ENCODE measurements around the gene FAM163B. TPM values are rescaled to one million over a fixed set of nuclear protein-coding genes. Genes with fewer than 3 reads are reported as not detected.

FAM163B gene
- total RNA-seq, 1 donor from 2014 or later, result not detected

DNA sequence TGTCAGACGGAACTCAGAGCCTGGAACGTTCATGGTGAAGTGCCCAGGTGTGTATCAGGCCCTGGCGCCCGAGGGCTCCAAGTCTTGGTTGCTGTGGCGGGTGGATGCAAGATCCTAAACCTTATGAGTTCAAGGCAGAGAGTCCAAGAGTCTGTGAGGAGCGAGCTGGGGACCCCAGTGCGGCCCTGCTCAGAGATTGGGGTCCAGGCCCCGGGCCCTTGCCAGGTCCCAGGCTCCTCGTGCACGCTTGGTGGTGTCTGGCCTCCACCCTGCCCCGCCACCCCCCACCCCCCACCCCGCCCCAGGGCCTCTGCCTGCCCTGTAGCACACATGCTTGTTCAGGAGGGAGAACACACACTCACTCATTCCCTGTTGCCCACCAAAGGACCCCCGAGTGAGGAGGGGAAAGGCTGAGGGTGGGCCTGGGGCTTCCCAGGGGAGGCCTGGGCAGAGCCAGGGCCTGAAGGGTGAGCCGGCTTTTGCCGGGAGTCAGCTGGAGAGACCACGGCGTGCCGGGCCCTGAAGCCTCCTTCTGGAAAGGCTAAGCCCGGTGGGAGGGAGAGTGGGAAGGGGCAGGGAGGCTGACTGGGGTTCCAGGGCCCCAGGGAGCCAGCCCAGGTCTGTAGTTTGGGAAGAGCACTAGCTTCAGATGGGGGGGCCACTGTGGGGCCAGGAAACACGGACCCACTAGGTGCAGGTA lies 37.1 kb downstream of the FAM163B start:
- TF ChIP-seq, protein P1, sequence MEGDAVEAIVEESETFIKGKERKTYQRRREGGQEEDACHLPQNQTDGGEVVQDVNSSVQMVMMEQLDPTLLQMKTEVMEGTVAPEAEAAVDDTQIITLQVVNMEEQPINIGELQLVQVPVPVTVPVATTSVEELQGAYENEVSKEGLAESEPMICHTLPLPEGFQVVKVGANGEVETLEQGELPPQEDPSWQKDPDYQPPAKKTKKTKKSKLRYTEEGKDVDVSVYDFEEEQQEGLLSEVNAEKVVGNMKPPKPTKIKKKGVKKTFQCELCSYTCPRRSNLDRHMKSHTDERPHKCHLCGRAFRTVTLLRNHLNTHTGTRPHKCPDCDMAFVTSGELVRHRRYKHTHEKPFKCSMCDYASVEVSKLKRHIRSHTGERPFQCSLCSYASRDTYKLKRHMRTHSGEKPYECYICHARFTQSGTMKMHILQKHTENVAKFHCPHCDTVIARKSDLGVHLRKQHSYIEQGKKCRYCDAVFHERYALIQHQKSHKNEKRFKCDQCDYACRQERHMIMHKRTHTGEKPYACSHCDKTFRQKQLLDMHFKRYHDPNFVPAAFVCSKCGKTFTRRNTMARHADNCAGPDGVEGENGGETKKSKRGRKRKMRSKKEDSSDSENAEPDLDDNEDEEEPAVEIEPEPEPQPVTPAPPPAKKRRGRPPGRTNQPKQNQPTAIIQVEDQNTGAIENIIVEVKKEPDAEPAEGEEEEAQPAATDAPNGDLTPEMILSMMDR (conservative IDR thresholded peaks at IDR 0.05), result no peak
- peaks cover 8% of the 10 kb centered on the region for H3K27me3 Mint-ChIP-seq
- no peaks in the 10 kb centered on the region for H3K9me3 Mint-ChIP-seq
- H3K27ac Mint-ChIP-seq, result no peak overlapping the region
- no peak for DNase-seq (ENCODE audit: extremely low spot score, unreplicated experiment)
- H3K4me1 Mint-ChIP-seq (ENCODE audit: unreplicated experiment), result peaks cover 4% of the 10 kb centered on the region
- no peak overlapping the region for H3K4me3 Mint-ChIP-seq
- H3K36me3 Mint-ChIP-seq, result no peaks in the 10 kb centered on the region

DNA sequence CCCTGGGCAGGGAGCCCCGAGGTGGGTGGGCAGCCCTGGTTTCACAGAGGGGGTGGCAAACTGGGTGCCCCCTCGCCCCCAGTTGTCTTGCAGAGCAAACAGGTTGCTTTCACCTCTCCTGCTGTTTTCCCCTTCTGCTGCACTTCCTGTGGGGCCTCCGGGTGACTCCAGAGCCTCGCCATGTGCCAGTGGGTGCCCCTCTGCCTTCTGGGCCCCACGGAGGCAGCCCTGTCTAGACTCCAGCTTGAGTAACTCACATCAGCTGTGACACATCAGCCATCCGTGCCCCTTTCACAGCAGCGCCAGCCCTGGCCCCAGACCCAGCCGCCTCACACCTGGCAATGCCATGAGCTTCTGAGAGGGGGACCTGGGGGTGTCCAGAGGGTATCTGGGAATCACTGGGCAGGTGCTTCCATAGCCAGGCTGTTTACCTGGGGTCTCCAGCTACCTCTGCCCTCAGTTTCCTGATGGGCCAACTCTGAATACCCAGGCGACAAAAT lies 37.7 kb downstream of the FAM163B start:
- DNase-seq (ENCODE audit: extremely low spot score, unreplicated experiment), result no peak
- H3K36me3 Mint-ChIP-seq, result no peaks in the 10 kb centered on the region
- H3K4me3 Mint-ChIP-seq, result no peak overlapping the region
- TF ChIP-seq, protein P1 (conservative IDR thresholded peaks at IDR 0.05), result no peak
- no peaks in the 10 kb centered on the region for H3K9me3 Mint-ChIP-seq
- H3K27ac Mint-ChIP-seq, result no peak overlapping the region
- H3K4me1 Mint-ChIP-seq (ENCODE audit: unreplicated experiment), result no peaks in the 10 kb centered on the region
- H3K27me3 Mint-ChIP-seq, result peaks cover 8% of the 10 kb centered on the region

DNA sequence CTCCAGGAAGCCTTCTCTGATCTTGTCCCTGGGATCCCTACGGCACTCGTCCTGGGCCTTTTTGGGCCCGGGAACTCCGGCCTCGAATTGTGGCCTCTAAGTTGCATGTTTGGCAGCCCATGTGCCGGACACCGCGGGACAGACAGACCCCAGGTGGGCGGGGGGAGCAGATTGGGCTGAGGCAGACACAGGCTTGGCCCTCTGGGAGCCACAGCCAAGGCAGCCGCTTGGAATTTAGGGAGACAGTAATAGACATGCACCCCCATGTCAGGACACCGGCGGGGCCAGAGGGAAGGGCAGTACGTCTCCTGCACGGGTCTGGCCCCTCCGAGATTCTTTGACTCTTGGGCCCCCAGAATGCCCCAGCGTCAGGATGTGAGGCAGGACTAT lies 38.5 kb downstream of the FAM163B start:
- TF ChIP-seq, protein P1 (conservative IDR thresholded peaks at IDR 0.05), result no peak
- DNase-seq (ENCODE audit: extremely low spot score, unreplicated experiment), result no peak
- Mint-ChIP-seq H3K36me3 (no peaks in the 10 kb centered on the region), H3K27ac (no peak overlapping the region), H3K9me3 (no peaks in the 10 kb centered on the region), H3K4me1 (ENCODE audit: unreplicated experiment) (no peaks in the 10 kb centered on the region), H3K4me3 (no peak overlapping the region), H3K27me3 (peaks cover 8% of the 10 kb centered on the region)

DNA sequence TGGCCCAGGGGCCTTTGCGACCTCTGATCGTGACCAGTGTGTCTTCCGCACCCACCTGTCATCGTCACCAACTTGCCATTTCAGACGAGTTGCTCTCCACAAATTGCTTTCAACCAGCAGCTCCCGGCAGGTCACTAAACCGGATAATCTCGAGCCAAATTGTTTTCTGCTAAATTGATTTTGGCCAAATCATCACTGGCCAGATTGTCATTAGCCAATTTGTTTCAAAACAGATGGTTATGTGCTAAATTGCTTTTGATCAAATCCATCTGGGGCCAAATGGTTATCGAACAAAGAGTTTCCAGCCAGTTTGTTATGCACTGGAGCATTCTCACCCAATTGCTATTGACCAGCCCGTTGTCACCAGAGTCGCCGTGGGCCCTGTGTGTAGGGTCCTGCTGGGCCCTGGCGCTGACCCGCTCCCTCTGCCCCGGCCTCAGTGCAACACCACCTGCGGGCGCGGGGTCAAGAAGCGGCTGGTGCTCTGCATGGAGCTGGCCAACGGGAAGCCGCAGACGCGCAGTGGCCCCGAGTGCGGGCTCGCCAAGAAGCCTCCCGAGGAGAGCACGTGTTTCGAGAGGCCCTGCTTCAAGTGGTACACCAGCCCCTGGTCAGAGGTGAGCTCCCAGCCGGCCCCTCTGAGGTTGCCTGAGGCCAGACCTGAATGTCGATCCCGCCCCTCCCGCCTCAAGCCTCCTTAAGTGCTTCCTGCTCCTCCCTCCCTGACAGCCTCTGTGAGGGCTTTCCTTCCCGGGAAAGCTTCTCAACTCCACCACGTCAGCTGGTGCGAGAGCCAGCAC lies 39.1 kb downstream of the FAM163B start:
- Mint-ChIP-seq H3K4me3 (no peak overlapping the region), H3K4me1 (ENCODE audit: unreplicated experiment) (no peaks in the 10 kb centered on the region), H3K9me3 (no peaks in the 10 kb centered on the region), H3K27ac (no peak overlapping the region), H3K27me3 (peaks cover 8% of the 10 kb centered on the region), H3K36me3 (no peaks in the 10 kb centered on the region)
- no peak for DNase-seq (ENCODE audit: extremely low spot score, unreplicated experiment)
- TF ChIP-seq, protein P1 (conservative IDR thresholded peaks at IDR 0.05), result no peak

DNA sequence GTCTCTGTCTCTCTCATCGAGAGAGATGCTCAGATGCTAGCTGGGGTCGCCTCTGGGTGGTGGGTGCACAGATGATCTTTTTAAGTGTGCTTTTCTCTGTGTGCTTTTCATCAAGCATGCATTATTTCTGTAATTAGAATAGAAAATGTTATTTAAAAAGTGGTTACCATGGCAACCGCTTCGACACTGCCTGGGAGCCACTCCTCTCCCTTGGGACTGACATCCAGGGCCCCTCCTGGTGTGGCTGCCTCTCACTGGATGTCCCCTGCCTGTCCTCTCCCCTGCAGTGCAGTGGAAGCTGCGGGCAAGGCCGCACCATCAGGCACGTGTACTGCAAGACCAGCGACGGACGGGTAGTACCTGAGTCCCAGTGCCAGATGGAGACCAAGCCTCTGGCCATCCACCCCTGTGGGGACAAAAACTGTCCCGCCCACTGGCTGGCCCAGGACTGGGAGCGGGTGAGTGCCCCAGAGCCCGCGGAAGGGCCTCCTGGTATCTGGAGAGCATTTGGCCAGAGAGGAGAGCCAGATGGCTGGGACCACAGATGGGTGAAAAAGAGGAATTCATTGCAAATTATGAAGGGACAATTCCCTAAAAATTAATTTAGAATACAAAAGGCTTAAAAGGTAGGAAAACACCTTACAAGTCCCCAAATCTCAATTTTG lies 39.9 kb downstream of the FAM163B start:
- Mint-ChIP-seq H3K27ac (no peak overlapping the region), H3K27me3 (peaks cover 8% of the 10 kb centered on the region), H3K9me3 (no peaks in the 10 kb centered on the region), H3K4me1 (ENCODE audit: unreplicated experiment) (no peaks in the 10 kb centered on the region), H3K4me3 (no peak overlapping the region), H3K36me3 (no peaks in the 10 kb centered on the region)
- TF ChIP-seq, protein P1 (conservative IDR thresholded peaks at IDR 0.05), result no peak
- no peak for DNase-seq (ENCODE audit: extremely low spot score, unreplicated experiment)

Measured in type B pancreatic cell (in vitro differentiated cells).